ENCODE data around the gene SPO11.

Gene SPO11

GRCh38 chr20:57330998-57331397, 1.4 kb downstream of the SPO11 start:
- Histone ChIP-seq H3K18ac (ENCODE audit: low read length) (no peak overlapping the region), H3K4me1 (ENCODE audit: control insufficient read depth, low read depth, low read length) (peaks cover 3% of the 10 kb centered on the region), H3K23ac (ENCODE audit: low read length) (no peak overlapping the region), H2BK5ac (ENCODE audit: low read length) (no peak overlapping the region), H3K56ac (ENCODE audit: low read length) (no peak overlapping the region), H4K5ac (ENCODE audit: low read length) (no peak overlapping the region), H3K36me3 (ENCODE audit: control insufficient read depth, insufficient read depth, low read length) (no peaks in the 10 kb centered on the region), H3K27me3 (ENCODE audit: insufficient read depth, low read length, poor library complexity) (no peaks in the 10 kb centered on the region), H3K4me3 (ENCODE audit: low read length) (no peak overlapping the region), H2AK5ac (ENCODE audit: low read length) (no peak overlapping the region), H4K8ac (ENCODE audit: low read depth, low read length) (no peak overlapping the region), H3K79me2 (ENCODE audit: control insufficient read depth, insufficient read depth, low read length) (no peaks in the 10 kb centered on the region), H3K4me2 (ENCODE audit: low read length) (no peak overlapping the region), H3K9ac (ENCODE audit: low read length) (no peak overlapping the region), H3K4ac (ENCODE audit: low read depth, low read length) (no peak overlapping the region), H3K79me1 (ENCODE audit: low read length) (no peaks in the 10 kb centered on the region), H2BK120ac (ENCODE audit: low read depth, low read length) (no peak overlapping the region), H3K27ac (ENCODE audit: low read depth, low read length) (no peak overlapping the region), H2BK15ac (replicated peaks; ENCODE audit: low read depth) (no peak overlapping the region)
- WGBS (ENCODE audit: extremely low coverage, insufficient coverage, low lambda C conversion rate): no CpG with 5 or more reads among the region's 8 CpGs
- no peak for DNase-seq

- Histone ChIP-seq H3K9ac (ENCODE audit: low read length) (no peak overlapping the region), H3K27ac (ENCODE audit: low read depth, low read length) (no peak overlapping the region), H3K36me3 (ENCODE audit: control insufficient read depth, insufficient read depth, low read length) (no peaks in the 10 kb centered on the region), H3K79me1 (ENCODE audit: low read length) (no peaks in the 10 kb centered on the region), H3K4me1 (ENCODE audit: control insufficient read depth, low read depth, low read length) (no peaks in the 10 kb centered on the region), H4K5ac (ENCODE audit: low read length) (no peak overlapping the region), H2BK120ac (ENCODE audit: low read depth, low read length) (no peak overlapping the region), H2BK15ac (replicated peaks; ENCODE audit: low read depth) (no peak overlapping the region), H2BK5ac (ENCODE audit: low read length) (no peak overlapping the region), H2AK5ac (ENCODE audit: low read length) (no peak overlapping the region), H4K8ac (ENCODE audit: low read depth, low read length) (no peak overlapping the region), H3K4me2 (ENCODE audit: low read length) (no peak overlapping the region), H3K56ac (ENCODE audit: low read length) (no peak overlapping the region), H3K23ac (ENCODE audit: low read length) (no peak overlapping the region), H3K79me2 (ENCODE audit: control insufficient read depth, insufficient read depth, low read length) (no peaks in the 10 kb centered on the region), H3K27me3 (ENCODE audit: insufficient read depth, low read length, poor library complexity) (no peaks in the 10 kb centered on the region), H3K18ac (ENCODE audit: low read length) (no peak overlapping the region), H3K4me3 (ENCODE audit: low read length) (no peak overlapping the region), H3K4ac (ENCODE audit: low read depth, low read length) (no peak overlapping the region)
- DNase-seq: no peak
- WGBS (ENCODE audit: extremely low coverage, insufficient coverage, low lambda C conversion rate): no CpG with 5 or more reads among the region's 1 CpG
These were observed 2.8 kb downstream of the SPO11 start for GRCh38 chr20:57332105-57333089.

- Histone ChIP-seq H3K56ac (ENCODE audit: low read length) (no peak overlapping the region), H3K4me2 (ENCODE audit: low read length) (no peak overlapping the region), H3K4me3 (ENCODE audit: low read length) (no peak overlapping the region), H3K79me1 (ENCODE audit: low read length) (no peaks in the 10 kb centered on the region), H4K5ac (ENCODE audit: low read length) (no peak overlapping the region), H2BK120ac (ENCODE audit: low read depth, low read length) (no peak overlapping the region), H2BK5ac (ENCODE audit: low read length) (no peak overlapping the region), H3K4me1 (ENCODE audit: control insufficient read depth, low read depth, low read length) (no peaks in the 10 kb centered on the region), H3K4ac (ENCODE audit: low read depth, low read length) (no peak overlapping the region), H2BK15ac (replicated peaks; ENCODE audit: low read depth) (no peak overlapping the region), H3K79me2 (ENCODE audit: control insufficient read depth, insufficient read depth, low read length) (no peaks in the 10 kb centered on the region), H2AK5ac (ENCODE audit: low read length) (no peak overlapping the region), H3K36me3 (ENCODE audit: control insufficient read depth, insufficient read depth, low read length) (no peaks in the 10 kb centered on the region), H3K23ac (ENCODE audit: low read length) (no peak overlapping the region), H4K8ac (ENCODE audit: low read depth, low read length) (no peak overlapping the region), H3K18ac (ENCODE audit: low read length) (no peak overlapping the region), H3K27me3 (ENCODE audit: insufficient read depth, low read length, poor library complexity) (no peaks in the 10 kb centered on the region), H3K27ac (ENCODE audit: low read depth, low read length) (no peak overlapping the region), H3K9ac (ENCODE audit: low read length) (no peak overlapping the region)
- no peak for DNase-seq
- no CpG with 5 or more reads among the region's 2 CpGs for WGBS (ENCODE audit: extremely low coverage, insufficient coverage, low lambda C conversion rate)
These were observed 5.8 kb downstream of the SPO11 start for GRCh38 chr20:57335392-57335791.

- H3K23ac ChIP-seq (ENCODE audit: low read length): no peak overlapping the region
- WGBS (ENCODE audit: extremely low coverage, insufficient coverage, low lambda C conversion rate): no CpG with 5 or more reads among the region's 2 CpGs
These were observed 12.1 kb downstream of the SPO11 start for GRCh38 chr20:57341663-57342062.

GRCh38 chr20:57342829-57343228, 13.2 kb downstream of the SPO11 start:
- no peaks in the 10 kb centered on the region for H3K4me1 ChIP-seq (ENCODE audit: control insufficient read depth, low read depth, low read length)
- no peak overlapping the region for H3K23ac ChIP-seq (ENCODE audit: low read length)

More at GRCh38 chr20:57341663-57342062, 12.1 kb downstream of the SPO11 start:
- Histone ChIP-seq H3K9ac (ENCODE audit: low read length) (no peak overlapping the region), H3K27me3 (ENCODE audit: insufficient read depth, low read length, poor library complexity) (no peaks in the 10 kb centered on the region), H3K4me3 (ENCODE audit: low read length) (no peak overlapping the region), H4K5ac (ENCODE audit: low read length) (no peak overlapping the region), H2BK120ac (ENCODE audit: low read depth, low read length) (no peak overlapping the region), H3K4me1 (ENCODE audit: control insufficient read depth, low read depth, low read length) (no peaks in the 10 kb centered on the region), H2BK15ac (replicated peaks; ENCODE audit: low read depth) (no peak overlapping the region), H2AK5ac (ENCODE audit: low read length) (no peak overlapping the region), H3K79me1 (ENCODE audit: low read length) (no peaks in the 10 kb centered on the region), H4K8ac (ENCODE audit: low read depth, low read length) (no peak overlapping the region), H3K4me2 (ENCODE audit: low read length) (no peak overlapping the region), H3K79me2 (ENCODE audit: control insufficient read depth, insufficient read depth, low read length) (no peaks in the 10 kb centered on the region), H3K56ac (ENCODE audit: low read length) (no peak overlapping the region), H3K4ac (ENCODE audit: low read depth, low read length) (no peak overlapping the region), H2BK5ac (ENCODE audit: low read length) (no peak overlapping the region), H3K27ac (ENCODE audit: low read depth, low read length) (no peak overlapping the region), H3K18ac (ENCODE audit: low read length) (no peak overlapping the region), H3K36me3 (ENCODE audit: control insufficient read depth, insufficient read depth, low read length) (no peaks in the 10 kb centered on the region)
- DNase-seq: no peak

More at GRCh38 chr20:57342829-57343228, 13.2 kb downstream of the SPO11 start:
- Histone ChIP-seq H2BK120ac (ENCODE audit: low read depth, low read length) (no peak overlapping the region), H3K79me1 (ENCODE audit: low read length) (no peaks in the 10 kb centered on the region), H3K4ac (ENCODE audit: low read depth, low read length) (no peak overlapping the region), H3K9ac (ENCODE audit: low read length) (no peak overlapping the region), H3K79me2 (ENCODE audit: control insufficient read depth, insufficient read depth, low read length) (no peaks in the 10 kb centered on the region), H3K56ac (ENCODE audit: low read length) (no peak overlapping the region), H2AK5ac (ENCODE audit: low read length) (no peak overlapping the region), H3K27ac (ENCODE audit: low read depth, low read length) (no peak overlapping the region), H4K5ac (ENCODE audit: low read length) (no peak overlapping the region), H3K4me2 (ENCODE audit: low read length) (no peak overlapping the region), H2BK5ac (ENCODE audit: low read length) (no peak overlapping the region), H3K18ac (ENCODE audit: low read length) (no peak overlapping the region), H4K8ac (ENCODE audit: low read depth, low read length) (no peak overlapping the region), H3K36me3 (ENCODE audit: control insufficient read depth, insufficient read depth, low read length) (no peaks in the 10 kb centered on the region), H2BK15ac (replicated peaks; ENCODE audit: low read depth) (no peak overlapping the region), H3K4me3 (ENCODE audit: low read length) (no peak overlapping the region), H3K27me3 (ENCODE audit: insufficient read depth, low read length, poor library complexity) (no peaks in the 10 kb centered on the region)
- DNase-seq: no peak
- WGBS (ENCODE audit: extremely low coverage, insufficient coverage, low lambda C conversion rate): no CpG with 5 or more reads among the region's 2 CpGs
